Measurements from ENCODE around the gene TTLL3.
"Not testable (repeated sequence)": the region's sequence is repeated elsewhere in the genome, so short reads cannot be mapped to it uniquely, and the experiment has no call there.

The TTLL3 gene

DNA sequence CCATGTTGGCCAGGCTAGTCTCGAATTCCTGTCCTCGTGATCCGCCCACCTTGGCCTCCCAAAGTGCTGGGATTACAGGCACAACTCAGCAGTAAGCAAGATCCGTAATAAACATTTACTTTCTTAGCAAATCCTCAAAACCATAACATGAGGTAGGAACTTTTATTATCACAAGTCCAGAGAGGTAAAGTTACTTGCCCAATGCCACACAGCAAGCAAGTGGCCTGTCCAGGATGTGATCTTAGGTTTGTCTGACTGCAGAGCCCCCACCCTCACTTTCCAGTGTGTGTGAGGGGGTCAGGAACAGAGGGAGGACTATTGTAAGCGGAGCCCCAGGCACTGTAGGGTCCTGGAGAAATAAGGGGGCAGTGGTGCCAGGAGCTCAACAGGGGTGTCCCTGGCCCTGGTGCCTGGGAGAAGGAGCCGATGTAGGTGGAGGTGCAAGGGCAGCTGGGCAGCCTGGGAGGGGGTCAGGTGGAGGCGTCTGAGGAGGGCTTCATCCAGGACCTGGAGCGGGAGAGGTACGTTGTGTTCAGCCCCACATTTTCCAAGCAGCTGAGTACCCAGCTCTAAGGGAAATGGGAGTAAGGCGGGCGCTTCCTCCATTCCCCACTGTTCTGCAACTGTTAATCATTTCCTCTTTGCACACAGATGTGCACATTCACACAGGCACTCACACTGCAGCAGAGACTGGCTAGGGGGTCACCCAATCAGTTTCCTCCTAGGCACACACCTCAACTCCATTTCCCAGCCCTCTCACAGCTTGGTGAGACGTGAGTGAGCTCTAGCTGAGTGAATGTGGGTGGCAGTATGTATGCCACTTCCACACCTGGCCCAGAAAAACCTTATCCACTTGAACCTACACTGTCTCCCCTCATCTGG lies 27.9 kb downstream of the TTLL3 start:
- no peak for DNase-seq (ENCODE audit: low spot score)

- DNase-seq (ENCODE audit: low spot score) = no peak
Observed at GRCh38 chr3:9838856-9839255, 28.8 kb downstream of the TTLL3 start.

GRCh38 chr3:9841015-9841414 lies 31.0 kb downstream of the TTLL3 start:
- no peak for DNase-seq (ENCODE audit: low spot score)

DNA sequence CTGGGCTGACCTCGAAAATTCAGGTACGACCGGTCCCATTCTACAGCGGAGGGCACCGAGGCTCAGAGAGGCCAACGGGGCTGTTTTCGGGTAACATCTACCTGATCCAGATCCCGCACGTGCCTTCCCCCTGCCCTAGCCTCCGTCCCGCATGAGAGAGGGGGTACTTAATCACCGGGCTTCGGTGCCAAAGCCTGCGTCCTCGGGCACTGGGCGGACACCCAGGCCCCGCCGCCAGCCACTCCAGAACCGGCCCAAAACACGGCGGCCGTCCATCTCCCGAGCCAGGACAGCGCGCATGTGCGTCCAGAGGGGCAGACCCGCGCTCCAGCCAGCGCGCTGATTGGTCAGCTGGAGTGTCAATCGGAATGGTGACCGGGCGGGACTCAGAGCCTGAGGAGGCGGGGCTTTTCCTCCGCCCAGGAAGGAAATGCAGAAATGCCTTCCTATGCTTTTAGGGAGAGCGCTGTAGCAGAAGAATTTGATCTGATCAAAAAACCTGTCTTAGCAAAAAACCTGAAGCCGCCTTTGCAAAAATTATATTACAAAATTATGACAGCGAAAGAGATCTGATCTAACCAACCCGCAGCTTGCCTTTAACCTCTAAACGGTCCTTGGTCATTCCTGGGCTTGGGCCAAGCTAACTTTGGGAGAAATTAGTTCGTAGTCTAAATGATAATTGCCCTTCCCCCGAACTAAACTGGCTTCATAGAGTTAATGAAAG lies 33.8 kb downstream of the TTLL3 start, which contains the start of gene RPUSD3:
Gene RPUSD3 (minus strand): TSS at position 294 of the 724 bp plus-strand sequence. CDS start 18 bp downstream, at position 276.
- DNase-seq (ENCODE audit: low spot score) = peak; percentile 96

DNA sequence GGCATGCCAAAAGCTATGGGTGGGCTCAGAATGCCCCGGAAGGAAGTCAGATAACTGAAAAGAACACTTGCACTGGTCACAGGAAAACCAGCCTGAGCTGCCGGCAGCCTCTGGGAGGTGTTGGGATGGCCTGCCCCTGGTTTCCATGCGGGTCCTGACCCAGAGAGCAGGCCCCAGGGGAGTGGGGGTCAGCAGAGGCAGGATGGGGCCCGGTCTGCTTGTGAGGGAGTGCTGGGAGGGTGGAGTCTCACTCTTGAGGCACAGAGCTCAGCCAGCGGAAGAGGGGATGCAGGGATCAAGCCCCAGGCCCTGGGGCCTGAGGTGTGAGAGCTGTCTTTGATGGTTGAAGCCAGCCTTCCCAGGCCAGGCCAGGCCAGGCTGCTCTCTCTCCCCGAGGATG lies 36.2 kb downstream of the TTLL3 start:
- no peak for DNase-seq (ENCODE audit: low spot score)

GRCh38 chr3:9846931-9847488 lies 36.9 kb downstream of the TTLL3 start:
- no peak for DNase-seq (ENCODE audit: low spot score)

GRCh38 chr3:9847870-9848269 lies 37.8 kb downstream of the TTLL3 start:
- not testable (repeated sequence) for DNase-seq (ENCODE audit: low spot score)

DNA sequence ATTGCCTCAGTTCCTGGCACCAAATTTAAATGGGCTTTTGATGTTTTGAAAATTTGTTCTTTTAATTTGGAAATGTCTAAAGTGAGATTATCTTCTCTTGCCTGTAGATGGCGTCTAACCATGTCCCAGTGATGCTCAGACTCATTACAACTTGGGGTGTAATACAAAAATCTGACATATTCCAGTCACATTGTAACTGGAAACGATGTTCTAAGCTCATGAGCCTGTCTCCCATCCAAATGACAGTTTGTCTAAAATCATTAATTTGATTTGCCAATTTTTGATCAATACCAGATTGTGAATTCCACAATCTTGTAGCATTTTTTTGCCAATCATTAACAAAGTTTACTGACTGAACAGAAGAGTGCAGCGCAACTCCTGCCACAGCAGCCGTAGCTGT lies 38.8 kb downstream of the TTLL3 start:
- not testable (repeated sequence) for DNase-seq (ENCODE audit: low spot score)

DNA sequence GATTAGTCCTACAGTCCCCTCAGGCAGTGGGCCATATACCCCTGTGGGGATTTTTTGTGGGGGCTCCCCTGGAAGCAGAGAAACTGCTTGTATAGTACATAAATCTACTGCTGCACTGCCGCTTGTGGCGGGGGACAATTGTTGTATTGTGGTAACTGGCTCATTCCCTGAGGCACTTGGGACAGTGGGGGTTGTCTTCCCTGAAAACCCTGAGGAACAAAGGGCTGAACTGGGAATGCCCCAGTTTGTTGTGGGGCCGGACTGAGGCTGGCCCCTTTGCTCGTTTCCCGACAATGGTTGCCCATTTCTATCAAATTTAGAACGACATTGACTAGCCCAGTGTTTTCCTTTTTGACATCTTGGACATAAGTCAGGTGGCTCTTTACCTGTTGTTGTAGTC lies 41.3 kb downstream of the TTLL3 start:
- DNase-seq (ENCODE audit: low spot score) = not testable (repeated sequence)

DNA sequence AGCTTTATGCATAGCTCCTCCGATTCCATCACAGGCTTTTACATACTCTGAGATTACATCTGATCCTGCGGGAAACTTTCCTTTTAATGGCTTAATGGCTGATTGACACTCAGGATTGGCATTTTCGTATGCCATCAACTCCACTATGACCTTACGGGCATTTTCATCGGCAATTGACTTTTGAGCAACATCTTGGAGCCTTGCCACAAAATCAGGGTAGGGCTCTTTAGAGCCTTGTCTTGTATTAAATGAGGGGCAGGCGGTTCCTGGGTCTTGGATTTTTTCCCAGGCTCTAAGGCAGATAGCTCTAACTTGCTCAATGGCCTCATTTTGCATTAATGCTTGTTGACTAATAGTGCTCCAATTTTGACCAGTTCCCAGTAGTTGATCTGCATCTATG lies 41.9 kb downstream of the TTLL3 start:
- DNase-seq (ENCODE audit: low spot score) = not testable (repeated sequence)

DNA sequence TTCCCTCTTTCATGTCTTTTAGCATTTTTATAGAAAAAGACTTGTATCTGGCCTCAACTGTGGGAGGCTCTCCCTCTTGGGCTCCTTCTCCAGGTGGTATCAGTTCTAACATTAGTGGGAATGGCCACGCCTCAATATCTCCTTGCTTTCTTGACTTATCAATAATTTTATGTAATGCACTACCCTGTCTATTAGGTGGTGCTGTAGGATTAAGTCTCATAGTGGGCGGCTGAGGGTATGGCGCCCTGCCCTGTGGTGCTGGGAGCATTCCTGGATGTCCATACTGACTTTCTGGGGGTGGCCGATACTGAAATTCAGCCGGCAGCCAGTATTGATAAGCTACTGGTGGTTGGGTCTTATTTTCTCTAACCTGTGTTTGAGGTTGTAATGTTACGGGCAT lies 42.5 kb downstream of the TTLL3 start:
- DNase-seq (ENCODE audit: low spot score) = no peak

- not testable (repeated sequence) for DNase-seq (ENCODE audit: low spot score)
Observed at GRCh38 chr3:9854291-9854940, 44.4 kb downstream of the TTLL3 start.

DNA sequence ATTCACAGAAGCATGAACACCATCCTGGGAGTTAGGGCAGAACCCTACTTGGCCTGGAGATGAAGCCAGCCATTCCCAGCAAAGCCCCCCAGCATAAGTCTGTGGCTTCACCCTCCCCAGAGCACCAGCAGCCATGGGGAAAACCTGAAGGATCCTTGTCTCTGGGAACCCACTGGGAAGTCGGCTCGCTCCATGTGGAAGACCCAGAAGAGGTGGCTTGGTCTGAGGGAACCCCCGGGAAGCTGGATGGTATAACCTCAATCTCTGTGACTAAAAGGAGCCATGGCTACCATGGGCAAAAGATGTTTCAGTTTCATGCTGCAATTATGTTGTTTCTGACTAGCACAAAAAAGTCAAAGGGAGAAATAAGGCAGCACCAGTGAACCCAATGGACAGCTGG lies 45.5 kb downstream of the TTLL3 start:
- DNase-seq (ENCODE audit: low spot score) = no peak

DNA sequence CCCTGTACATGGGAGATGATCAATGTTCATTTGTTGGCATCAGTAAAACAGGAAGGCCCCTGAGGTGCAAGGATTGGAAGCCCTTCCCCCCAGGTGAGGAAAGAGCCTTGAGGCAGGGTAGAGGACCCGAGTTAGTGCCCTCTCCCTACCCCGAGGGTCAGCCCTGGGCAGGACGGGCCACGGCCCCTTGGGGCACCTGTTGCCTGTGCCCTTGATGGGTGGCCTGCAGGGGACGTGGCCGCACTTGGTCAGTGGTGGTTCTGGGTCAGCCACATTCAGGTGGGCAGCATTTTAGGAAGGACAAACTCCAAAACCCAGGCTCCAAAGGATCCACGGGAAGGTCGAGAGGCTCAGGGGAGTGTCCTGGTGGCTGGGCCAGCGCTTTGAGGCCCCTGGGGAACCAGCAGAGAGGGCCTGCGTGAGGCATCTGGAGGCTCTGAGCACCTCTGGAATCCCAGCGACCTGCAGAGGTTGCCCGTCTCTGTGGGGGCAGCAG lies 49.5 kb downstream of the TTLL3 start:
- no peak for DNase-seq (ENCODE audit: low spot score)

GRCh38 chr3:9861201-9861600 lies 51.1 kb downstream of the TTLL3 start:
- no peak for DNase-seq (ENCODE audit: low spot score)

DNA sequence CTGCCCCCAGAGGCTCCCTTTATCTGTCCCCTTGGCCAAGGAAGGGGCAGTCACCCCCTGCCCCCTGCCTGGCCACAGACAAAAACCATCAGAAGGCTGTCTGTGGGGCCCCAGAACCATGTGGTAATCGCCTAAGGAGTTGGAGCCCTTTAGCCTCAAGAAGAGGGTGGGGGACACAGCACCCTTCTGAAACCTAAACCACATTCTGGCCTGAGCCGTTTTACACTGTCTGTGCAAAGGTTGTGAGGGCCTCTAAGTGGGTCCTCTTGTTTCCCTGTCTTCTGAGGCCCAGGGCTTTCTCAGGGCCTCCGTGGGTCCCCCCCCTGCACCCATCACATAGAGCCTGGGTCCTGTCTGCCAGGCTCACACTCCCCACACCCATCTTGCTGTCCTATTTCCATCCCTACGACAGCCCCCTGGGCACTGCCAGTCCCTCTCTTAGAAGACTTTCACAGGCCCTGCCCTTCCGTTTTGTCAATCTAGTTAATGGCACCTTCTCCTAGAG lies 51.6 kb downstream of the TTLL3 start:
- DNase-seq (ENCODE audit: low spot score) = no peak

DNA sequence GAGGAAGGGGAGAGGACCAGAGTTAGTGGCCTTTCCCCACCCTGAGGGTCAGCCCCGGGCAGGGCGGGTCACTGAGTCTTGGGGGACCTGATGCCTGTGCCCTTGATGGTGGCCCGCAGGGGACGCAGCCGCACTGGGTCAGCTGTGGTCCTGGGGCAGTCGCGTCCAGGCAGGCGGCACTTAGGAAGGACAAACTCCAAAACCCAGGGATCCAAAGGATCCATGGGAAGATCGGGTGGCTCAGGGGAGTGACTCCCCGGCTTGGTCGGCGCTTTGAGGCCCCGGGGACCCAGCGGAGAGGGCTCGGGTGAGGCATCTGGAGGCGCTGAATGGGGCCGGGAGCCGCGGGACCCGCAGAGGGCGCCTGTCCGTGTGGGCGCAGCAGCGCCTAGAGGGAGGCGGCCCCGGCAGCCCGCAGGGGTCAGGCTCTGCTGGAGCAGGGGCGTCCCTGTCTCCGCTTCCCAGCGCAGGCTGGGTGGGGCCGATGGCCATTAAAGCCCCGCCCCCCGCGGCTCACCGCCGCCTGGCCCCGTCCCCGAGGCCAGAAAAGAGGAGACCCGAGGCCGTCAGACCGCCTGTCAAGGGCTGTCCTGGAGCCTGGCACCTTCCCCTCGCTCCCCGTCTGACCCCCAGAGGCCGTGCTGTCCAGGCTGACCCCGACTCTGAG lies 52.5 kb downstream of the TTLL3 start:
- no peak for DNase-seq (ENCODE audit: low spot score)

DNA sequence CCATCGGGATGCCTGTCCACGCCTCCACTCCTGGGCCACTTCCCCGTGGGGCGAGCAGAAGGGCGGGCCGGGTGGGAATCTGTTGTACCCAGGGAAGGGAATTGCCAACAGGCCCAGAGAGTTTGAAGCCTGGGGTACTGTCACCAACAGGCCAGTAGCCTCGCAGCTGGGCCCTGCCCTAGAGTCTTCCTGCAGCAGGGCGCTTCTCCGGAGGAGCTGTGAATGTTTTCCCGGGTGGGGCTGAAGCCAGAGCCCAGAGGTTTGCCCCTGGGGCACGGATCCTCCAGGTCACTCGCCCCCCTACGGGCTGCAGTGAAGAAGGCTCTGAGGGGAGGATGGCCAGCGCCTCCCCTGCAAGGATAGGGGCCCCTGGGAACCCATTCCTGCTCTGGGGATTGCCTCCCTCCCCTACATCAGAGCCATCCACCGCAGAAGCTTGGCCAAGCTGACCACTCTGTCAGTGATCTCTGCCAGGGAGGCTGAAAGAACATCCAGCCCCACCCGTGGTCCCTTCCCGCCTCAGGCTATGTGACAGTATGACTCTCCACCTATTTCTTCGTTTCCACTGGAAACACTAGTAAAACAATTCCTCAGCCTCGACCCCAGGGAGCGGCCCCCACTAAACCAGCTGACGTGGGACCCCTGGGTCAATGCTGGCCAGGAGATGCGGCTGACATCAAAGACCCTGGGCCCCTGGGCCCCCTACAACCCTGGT lies 53.2 kb downstream of the TTLL3 start:
- no peak for DNase-seq (ENCODE audit: low spot score)

- peak; percentile 84 for DNase-seq (ENCODE audit: low spot score)
Observed at GRCh38 chr3:9864200-9864927, 54.3 kb downstream of the TTLL3 start.

DNA sequence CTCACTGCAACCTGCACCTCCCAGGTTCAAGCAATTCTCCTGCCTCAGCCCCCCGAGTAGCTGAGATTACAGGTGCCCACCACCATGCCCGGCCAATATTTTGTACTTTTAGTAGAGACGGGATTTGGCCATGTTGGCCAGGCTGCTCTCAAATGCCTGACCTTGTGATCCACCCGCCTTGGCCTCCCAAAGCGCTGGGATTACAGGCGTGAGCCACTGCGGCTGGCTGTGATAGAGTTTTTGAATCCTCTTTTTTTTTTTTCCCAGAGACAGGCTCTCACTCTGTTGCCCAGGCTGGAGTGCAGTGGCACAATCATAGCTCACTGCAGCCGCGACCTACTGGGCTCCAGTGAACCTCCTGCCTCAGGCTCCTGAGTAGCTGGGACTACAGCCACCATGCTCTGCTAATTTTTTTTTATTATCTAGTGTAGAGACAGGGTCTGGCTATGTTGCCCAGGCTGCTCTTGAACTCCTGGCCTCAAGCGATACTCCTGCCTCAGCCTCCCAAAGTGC lies 55.1 kb downstream of the TTLL3 start:
- not testable (repeated sequence) for DNase-seq (ENCODE audit: low spot score)

Measured in COLO829 (cell line).